Skin of body (tissue), 3 donors: ENCODE results near the gene KLHL2. TPM values are rescaled to one million over a fixed set of nuclear protein-coding genes. Genes with fewer than 3 reads are reported as not detected.

ENCODE experiments used
- DNase-seq: peaks from one replicate; lab custom pipeline; 2025; lab: John Stamatoyannopoulos, UW
- small RNA-seq: library from RNA; depleted of rRNA; stranded (forward); fragments of <200 nt; gene quantifications from one replicate; pipeline ENCODE3, GENCODE V24; 2014; ENCODE audit warnings: low replicate concordance
- total RNA-seq: library from RNA; depleted of rRNA; stranded (reverse); fragments of >200 nt; gene quantifications from one replicate; pipeline ENCODE4 v1.2.3, GENCODE V29; 2014

The KLHL2 gene
- total RNA-seq, 1 donor from 2014 or later = 10.1 TPM

DNA sequence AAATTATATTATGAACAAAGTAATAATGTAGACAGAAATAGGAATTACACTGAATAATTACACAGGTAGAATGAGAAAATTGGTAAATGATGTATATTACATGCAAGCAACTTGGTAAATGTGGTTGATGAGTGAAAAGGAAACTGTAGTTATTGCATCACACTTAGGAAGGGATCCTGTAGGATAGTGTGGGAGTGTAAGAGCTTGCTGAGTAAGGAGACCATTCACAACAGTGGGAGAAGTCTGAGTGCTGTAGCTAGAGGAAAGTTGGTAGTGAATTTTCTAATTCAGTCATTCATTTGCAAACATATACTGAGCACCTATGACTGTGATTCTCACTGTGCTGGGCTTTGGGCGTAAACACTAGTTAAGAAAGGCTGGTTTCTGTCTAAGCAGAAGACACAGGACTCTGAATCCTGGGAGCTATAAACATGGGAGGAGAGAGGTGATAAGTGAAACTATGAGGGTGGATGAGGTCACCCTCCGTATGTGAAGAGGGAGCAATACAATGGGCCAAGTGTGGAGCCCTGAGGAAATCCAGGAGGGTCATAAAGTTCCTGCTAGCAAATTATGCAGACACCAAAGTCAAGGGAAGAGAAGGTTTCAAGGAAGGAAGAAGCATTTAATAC lies 157.2 kb downstream of the KLHL2 start:
- DNase-seq = no peak

DNA sequence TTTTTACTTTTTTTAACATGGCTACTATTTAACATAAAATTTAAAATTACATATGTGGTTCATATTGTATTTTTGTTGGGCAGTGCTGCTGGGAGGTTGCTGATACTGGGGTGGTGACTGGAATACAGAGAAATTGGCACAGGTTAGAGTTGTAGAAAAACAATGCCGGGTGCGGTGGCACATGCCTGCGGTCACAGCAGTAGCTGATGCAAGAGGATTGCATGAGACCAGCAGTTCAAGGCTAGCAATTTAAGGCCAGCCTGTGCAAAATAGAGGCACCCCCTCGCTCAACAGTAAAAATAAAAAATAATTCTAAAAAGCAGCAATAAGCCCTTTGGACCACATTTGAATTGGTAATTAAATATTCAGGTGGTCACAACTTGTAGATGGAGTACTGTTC lies 159.7 kb downstream of the KLHL2 start:
- no peak for DNase-seq

DNA sequence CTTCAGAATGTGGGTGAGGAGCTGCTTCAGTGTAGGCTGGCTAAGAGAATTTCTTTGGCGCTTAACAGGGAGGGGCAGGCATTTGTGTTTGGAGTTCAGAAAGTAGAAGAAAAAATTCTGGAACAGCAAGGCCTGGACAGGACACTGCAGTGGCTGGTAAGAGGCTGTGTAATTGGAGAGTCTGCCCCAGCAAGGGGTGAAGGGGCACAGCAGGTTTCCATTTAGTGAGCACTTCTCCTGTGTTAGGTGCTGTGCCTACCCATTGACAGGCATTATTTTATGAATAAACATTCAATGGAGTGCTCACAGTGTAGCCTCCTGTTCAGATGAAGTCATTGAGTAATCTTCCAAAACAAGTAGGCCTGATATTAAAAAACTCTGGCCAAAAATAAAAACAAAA lies 160.8 kb downstream of the KLHL2 start:
- no peak for DNase-seq

- no peak for DNase-seq
These were observed 161.2 kb downstream of the KLHL2 start for GRCh38 chr4:165368567-165368966.

DNA sequence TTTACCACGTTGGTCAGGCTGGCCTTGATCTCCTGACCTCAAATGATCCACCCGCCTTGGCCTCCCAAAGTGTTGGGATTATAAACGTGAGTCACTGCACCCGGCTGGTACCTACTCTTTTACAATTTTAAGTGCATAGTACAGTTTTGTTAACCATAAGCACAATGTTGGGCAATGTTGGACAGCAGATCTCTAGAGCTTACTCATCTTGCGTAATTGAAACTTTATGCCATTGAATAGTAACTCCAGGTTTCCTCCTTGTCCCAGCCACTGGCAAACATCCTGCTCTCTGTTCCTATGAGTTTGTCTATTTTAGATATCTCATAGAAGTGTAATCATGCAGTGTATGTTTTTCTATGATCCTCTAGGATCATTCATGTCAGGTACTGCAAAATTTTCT lies 162.2 kb downstream of the KLHL2 start:
- DNase-seq = no peak

DNA sequence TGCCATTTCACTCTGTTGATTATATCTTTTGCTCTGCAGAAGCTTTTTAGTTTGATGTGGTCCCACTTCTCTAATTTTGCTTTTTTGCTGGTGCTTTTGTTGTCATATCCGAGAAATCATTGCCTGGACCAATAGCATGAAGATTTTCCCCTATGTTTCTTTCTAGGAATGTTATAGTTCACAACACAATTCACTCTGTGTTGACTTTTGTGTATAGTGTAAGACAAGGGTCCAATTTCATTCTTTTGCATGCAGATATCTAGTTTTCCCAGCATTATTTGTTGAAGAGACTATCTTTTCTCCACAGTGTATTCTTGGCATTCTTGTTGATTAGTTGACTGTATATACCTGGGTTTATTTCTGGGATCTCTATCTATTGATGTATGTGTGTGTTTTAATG lies 163.2 kb downstream of the KLHL2 start:
- no peak for DNase-seq

Small RNAs within 50 kb of the gene (small RNA-seq; reads per million reads assigned to genes)
- gene RNU4-87P = not detected

Other genes starting within 250 kb of the KLHL2 start
- 1.2 TPM for gene TRIM61, start 229.9 kb upstream of the KLHL2 start, total RNA-seq
- gene TRIM60, start 175.6 kb upstream of the KLHL2 start, total RNA-seq = not detected
- not detected for gene TRIM75, start 153.7 kb upstream of the KLHL2 start, total RNA-seq
- 4.2 TPM for gene TMEM192, start 94.7 kb upstream of the KLHL2 start, total RNA-seq
- 176 TPM for gene MSMO1, start 120.1 kb downstream of the KLHL2 start, total RNA-seq
- 87.3 TPM for gene CPE, start 171.4 kb downstream of the KLHL2 start, total RNA-seq